Posterior vena cava (tissue), 2 donors: Measurements from ENCODE around the gene GAGE12H. TPM values are rescaled to one million over a fixed set of nuclear protein-coding genes. Genes with fewer than 3 reads are reported as not detected.

Source experiments
- total RNA-seq, 2 donors: library from RNA; stranded (reverse); fragmentation: NEBNext Ultra II Directional; extraction: Animal tissue kit (Norgen Biotek cat#: 25700); gene quantifications; one replicate each; pipeline ENCODE4 v1.2.1, GENCODE V29; 2021
- donor health status: DM: yes; HTN: yes; CAD: no.
- donor health status: DM: yes; HTN: yes; CAD: no.

The GAGE12H gene
- total RNA-seq, 2 donors from 2014 or later, result not detected

Other genes with a start within 250 kb of the GAGE12H start
- gene GAGE13, start 248.4 kb upstream of the GAGE12H start, total RNA-seq, result not detected
- not detected for gene GAGE12C, start 47.8 kb upstream of the GAGE12H start, total RNA-seq
- gene GAGE12D, start 38.2 kb upstream of the GAGE12H start, total RNA-seq, result not detected
- not detected for gene GAGE12E, start 28.7 kb upstream of the GAGE12H start, total RNA-seq
- not detected for gene GAGE12F, start 19.1 kb upstream of the GAGE12H start, total RNA-seq
- gene GAGE12G, start 9.5 kb upstream of the GAGE12H start, total RNA-seq, result not detected
- not detected for gene GAGE2A, start 9.5 kb downstream of the GAGE12H start, total RNA-seq
- gene GAGE1, start 19.1 kb downstream of the GAGE12H start, total RNA-seq, result not detected
- gene PAGE1, start 116.0 kb downstream of the GAGE12H start, total RNA-seq, result not detected
- not detected for gene PAGE4, start 249.4 kb downstream of the GAGE12H start, total RNA-seq